Panc1 (cell line): ENCODE data around the gene TNPO3. TPM values are rescaled to one million over a fixed set of nuclear protein-coding genes. Genes with fewer than 3 reads are reported as not detected.
"Not testable (repeated sequence)": the region's sequence is repeated elsewhere in the genome, so short reads cannot be mapped to it uniquely, and the experiment has no call there.

Experiments used
- ATAC-seq: fragments of 200-7000 bp; cut with Tn5 transposase; 2 replicates; pipeline ENCODE4 v1.9.1; 2020; ENCODE audit warnings: mild to moderate bottlenecking, moderate library complexity
- BruUV-seq: library from RNA; stranded (reverse); fragments of 400-500 nt; replicated peaks from 2 replicates; lab custom pipeline; 2021; lab: Mats Ljungman, UMichigan
- CTCF ChIA-PET: fragments of 300-600 bp; sonication (Branson Sonifier 250); formaldehyde crosslinking; loops from one replicate; lab custom pipeline; 2022; ENCODE audit warnings: antibody characterized with exemption; lab: Charles Lee
- POLR2A ChIA-PET: fragments of 300-600 bp; sonication (Branson Sonifier 250); formaldehyde crosslinking; loops from one replicate; lab custom pipeline; 2022; ENCODE audit warnings: antibody characterized with exemption; lab: Charles Lee
- DNase-seq: peaks from one replicate; pipeline ENCODE4 v3.0.0-alpha.2; 2010; ENCODE audit warnings: low read depth, low spot score
- H3K27ac ChIP-seq: 2 replicates; pipeline ENCODE4 v1.5.1; 2011; ENCODE audit warnings: mild to moderate bottlenecking, low read length, inconsistent platforms
- H3K27me3 ChIP-seq: fragments of 200-500 bp; sonication (Bioruptor generic); 2 replicates; pipeline ENCODE4 v1.6.0; 2014; ENCODE audit warnings: low read length, inconsistent platforms; ENCODE audit not compliant: control insufficient read depth, insufficient read depth
- H3K36me3 ChIP-seq: fragments of 200-500 bp; sonication (Bioruptor generic); 2 replicates; pipeline ENCODE4 v1.5.1; 2014; ENCODE audit warnings: inconsistent platforms, mild to moderate bottlenecking, low read length, moderate library complexity; ENCODE audit not compliant: control insufficient read depth, insufficient read depth
- H3K4me1 ChIP-seq: 2 replicates; pipeline ENCODE4 v1.5.1; 2011; ENCODE audit warnings: inconsistent platforms, mild to moderate bottlenecking, low read length, moderate library complexity; ENCODE audit not compliant: control insufficient read depth, insufficient read depth
- H3K4me3 ChIP-seq, 2 experiments: 2 replicates each; pipeline ENCODE4 v1.5.1; 2011 to 2012; ENCODE audit warnings: low read depth in 2 of 2, low read length in 2 of 2, mild to moderate bottlenecking in 2 of 2, inconsistent platforms in 1 of 2, moderate library complexity in 1 of 2
- H3K9me3 ChIP-seq: fragments of 200-500 bp; sonication (Bioruptor generic); 2 replicates; pipeline ENCODE4 v1.5.1; 2014; ENCODE audit warnings: low read depth, mild to moderate bottlenecking, inconsistent platforms, low read length, moderate library complexity; ENCODE audit not compliant: control insufficient read depth, insufficient read depth
- CTCF ChIP-seq: fragments of 450-650 bp; IDR thresholded peaks from 2 replicates; pipeline ENCODE4 v1.5.1; 2017; ENCODE audit warnings: mild to moderate bottlenecking
- POLR2AphosphoS5 ChIP-seq: IDR thresholded peaks from 2 replicates; pipeline ENCODE4 v1.6.1; 2012; ENCODE audit warnings: mild to moderate bottlenecking, low read depth, low read length, moderate library complexity
- REST ChIP-seq, 2 experiments: IDR thresholded peaks; 2 replicates each; pipeline ENCODE4 v1.6.1; 2011 to 2012; ENCODE audit warnings: low read depth in 2 of 2, control low read depth in 1 of 2, low read length in 1 of 2, mild to moderate bottlenecking in 1 of 2, moderate library complexity in 1 of 2; ENCODE audit not compliant: insufficient read depth in 1 of 2
- SIN3A ChIP-seq: IDR thresholded peaks from 2 replicates; pipeline ENCODE4 v1.6.1; 2012; ENCODE audit warnings: low read depth, mild to moderate bottlenecking, low read length, moderate library complexity, borderline replicate concordance; ENCODE audit not compliant: insufficient read depth
- TCF7L2 ChIP-seq: IDR thresholded peaks from 2 replicates; pipeline ENCODE4 v1.6.1; 2011; ENCODE audit warnings: mild to moderate bottlenecking, low read depth, low read length, inconsistent platforms
- in situ Hi-C: cut with HindIII; loops from 2 replicates; pipeline ENCODE4 v1.10.0; 2016; ENCODE audit warnings: low sequenced_read_pairs, low pct_unique_long_range_greater_than_20kb
- intact Hi-C: fragments of 100-400 bp; cut with micrococcal nuclease; formaldehyde crosslinking; loops from one replicate; pipeline ENCODE4 v1.10.0; 2022; ENCODE audit not compliant: unreplicated experiment
- total RNA-seq: library from RNA; stranded (reverse); gene quantifications from one replicate; pipeline ENCODE4 v1.2.1, GENCODE V29; 2021; ENCODE audit not compliant: unreplicated experiment

Gene TNPO3
- total RNA-seq, 1 experiment from 2014 or later: 71.8 TPM

GRCh38 chr7:129005186-129005585 lies 49.7 kb downstream of the TNPO3 start:
- DNase-seq: no peak
- Histone ChIP-seq H3K36me3 (peaks cover 28% of the 10 kb centered on the region), H3K4me3 (no peak overlapping the region), H3K27me3 (no peaks in the 10 kb centered on the region), H3K4me1 (no peaks in the 10 kb centered on the region), H3K27ac (no peak overlapping the region), H3K9me3 (no peaks in the 10 kb centered on the region)
- no TSS peak for BruUV-seq
- in situ Hi-C loops: no loop called here
- intact Hi-C loops: no loop called here
- no peak for ATAC-seq
- TF ChIP-seq SIN3A (no peak), TCF7L2 (no peak), REST (IDR thresholded peaks at IDR 0.05; ENCODE audit: insufficient read depth in 1 of 2, low read depth in 2 of 2, low read length in 1 of 2) (no peak), POLR2AphosphoS5 (no peak), CTCF (no peak)
- ChIA-PET POLR2A (no interaction called here), CTCF (no interaction called here)

GRCh38 chr7:128997181-128997580 lies 57.7 kb downstream of the TNPO3 start:
- Histone ChIP-seq H3K9me3 (no peaks in the 10 kb centered on the region), H3K27ac (no peak overlapping the region), H3K4me1 (no peaks in the 10 kb centered on the region), H3K4me3 (no peak overlapping the region), H3K36me3 (peaks cover 23% of the 10 kb centered on the region), H3K27me3 (no peaks in the 10 kb centered on the region)
- in situ Hi-C loops: no loop called here
- DNase-seq: no peak
- intact Hi-C loops: no loop called here
- BruUV-seq: no TSS peak
- POLR2A ChIA-PET: interaction anchor here (0.6 to 0.8 kb wide), 2 partner anchors 18 to 26 kb away, joined by 4 to 8 read pairs; no protein-coding TSS in a partner anchor
- no peak for ATAC-seq
- no peak for TF ChIP-seq TCF7L2
- TF ChIP-seq SIN3A: no peak
- TF ChIP-seq CTCF: no peak
- TF ChIP-seq REST (IDR thresholded peaks at IDR 0.05; ENCODE audit: insufficient read depth in 1 of 2, low read depth in 2 of 2, low read length in 1 of 2): no peak
- TF ChIP-seq POLR2AphosphoS5: no peak
- CTCF ChIA-PET: no interaction called here

- CTCF ChIA-PET, H3K4me1 ChIP-seq, H3K27me3 ChIP-seq, DNase-seq, BruUV-seq, intact Hi-C loops, H3K27ac ChIP-seq, ATAC-seq, in situ Hi-C loops, POLR2A ChIA-PET, H3K9me3 ChIP-seq, H3K4me3 ChIP-seq: not testable (repeated sequence)
- peaks cover 34% of the 10 kb centered on the region for H3K36me3 ChIP-seq
These were observed 60.4 kb downstream of the TNPO3 start for GRCh38 chr7:128994560-128994959.
